GM12873 (cell line): ENCODE results near the gene CCDC196.

Experiments used
- TF ChIP-seq, protein P1 (sequence below): IDR thresholded peaks from 2 replicates; pipeline ENCODE4 v1.5.1; 2012; ENCODE audit warnings: low read depth, mild to moderate bottlenecking, moderate library complexity, low read length, control low read depth; ENCODE audit not compliant: insufficient read depth; ENCODE audit errors: missing control alignments

The CCDC196 gene

DNA sequence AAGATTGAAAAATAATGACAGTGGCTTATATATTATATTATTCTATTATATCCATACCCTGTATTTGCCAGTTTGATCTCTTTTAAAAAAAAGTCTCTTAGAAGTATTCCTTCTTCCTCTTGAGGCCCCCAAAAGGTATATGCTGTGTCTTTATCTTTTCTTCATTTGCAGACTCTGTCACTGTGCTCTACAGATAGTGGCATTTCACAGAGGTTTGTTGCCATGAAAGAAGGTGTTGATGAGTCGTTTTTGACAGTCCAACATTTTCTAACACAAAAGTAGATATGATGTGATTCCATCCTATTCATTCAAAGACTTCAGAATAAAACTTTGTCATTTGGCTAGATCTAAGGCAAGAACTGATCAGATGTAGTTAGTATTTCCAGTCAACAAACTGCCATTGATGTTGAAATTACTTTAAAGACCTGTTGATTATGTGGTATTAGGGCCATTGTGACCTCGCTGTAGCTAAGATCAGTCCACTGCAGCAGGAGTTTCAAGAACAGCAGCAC, at the start of gene CCDC196:
Gene CCDC196, plus strand, starts transcription at position 462 of the 512 bp plus-strand sequence. CDS start 132 bp downstream, outside the sequence.
- TF ChIP-seq, protein P1, sequence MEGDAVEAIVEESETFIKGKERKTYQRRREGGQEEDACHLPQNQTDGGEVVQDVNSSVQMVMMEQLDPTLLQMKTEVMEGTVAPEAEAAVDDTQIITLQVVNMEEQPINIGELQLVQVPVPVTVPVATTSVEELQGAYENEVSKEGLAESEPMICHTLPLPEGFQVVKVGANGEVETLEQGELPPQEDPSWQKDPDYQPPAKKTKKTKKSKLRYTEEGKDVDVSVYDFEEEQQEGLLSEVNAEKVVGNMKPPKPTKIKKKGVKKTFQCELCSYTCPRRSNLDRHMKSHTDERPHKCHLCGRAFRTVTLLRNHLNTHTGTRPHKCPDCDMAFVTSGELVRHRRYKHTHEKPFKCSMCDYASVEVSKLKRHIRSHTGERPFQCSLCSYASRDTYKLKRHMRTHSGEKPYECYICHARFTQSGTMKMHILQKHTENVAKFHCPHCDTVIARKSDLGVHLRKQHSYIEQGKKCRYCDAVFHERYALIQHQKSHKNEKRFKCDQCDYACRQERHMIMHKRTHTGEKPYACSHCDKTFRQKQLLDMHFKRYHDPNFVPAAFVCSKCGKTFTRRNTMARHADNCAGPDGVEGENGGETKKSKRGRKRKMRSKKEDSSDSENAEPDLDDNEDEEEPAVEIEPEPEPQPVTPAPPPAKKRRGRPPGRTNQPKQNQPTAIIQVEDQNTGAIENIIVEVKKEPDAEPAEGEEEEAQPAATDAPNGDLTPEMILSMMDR, result no peak

DNA sequence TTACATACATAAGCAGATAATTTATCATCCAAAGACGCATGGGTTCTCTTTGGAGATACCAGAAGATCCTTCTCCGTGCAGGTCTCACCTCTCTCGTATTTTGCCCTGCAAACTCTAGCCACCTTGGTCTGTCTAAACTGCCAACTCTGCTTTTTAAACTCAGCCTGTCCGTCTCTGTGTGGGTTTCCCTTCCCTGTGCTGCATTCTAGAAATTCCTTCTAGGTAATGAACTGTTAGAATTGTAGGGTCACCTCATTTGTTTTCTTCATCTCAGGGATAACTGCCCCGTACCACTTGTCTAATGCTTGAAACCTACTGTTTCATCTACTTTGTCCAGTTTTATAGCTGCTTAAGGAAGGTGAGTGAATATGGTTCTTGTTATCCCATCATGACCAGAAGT, 45.4 kb upstream of the CCDC196 start:
- TF ChIP-seq, protein P1, result no peak

DNA sequence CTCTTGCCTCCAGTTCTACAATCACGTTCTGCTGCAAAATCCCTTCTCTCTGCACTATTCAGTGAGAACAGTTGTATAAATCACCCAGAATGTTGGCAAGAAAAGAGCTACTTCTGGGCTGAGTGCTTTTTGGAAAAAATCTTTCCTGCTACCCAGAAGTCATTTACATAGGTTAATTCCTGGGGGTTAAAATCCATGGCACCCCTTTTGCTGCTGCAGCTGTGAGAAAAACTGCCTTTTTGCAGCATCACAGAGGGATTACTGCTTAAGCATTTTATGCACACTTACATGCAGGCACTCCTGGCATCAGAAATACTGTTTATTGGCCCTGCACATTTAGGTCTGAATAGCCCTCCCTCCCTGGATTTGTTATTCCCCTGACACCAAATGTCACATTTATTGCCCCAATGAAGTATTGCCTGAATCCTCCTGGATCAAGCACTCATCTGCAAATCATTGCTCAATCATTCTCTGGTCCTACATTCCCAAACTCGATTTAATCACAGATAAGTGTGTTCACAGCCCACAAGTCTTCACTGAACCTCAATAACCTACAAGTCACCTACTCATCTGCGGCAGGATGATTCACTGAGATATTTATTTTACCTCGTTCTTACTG, 43.1 kb upstream of the CCDC196 start:
- TF ChIP-seq, protein P1, result no peak

DNA sequence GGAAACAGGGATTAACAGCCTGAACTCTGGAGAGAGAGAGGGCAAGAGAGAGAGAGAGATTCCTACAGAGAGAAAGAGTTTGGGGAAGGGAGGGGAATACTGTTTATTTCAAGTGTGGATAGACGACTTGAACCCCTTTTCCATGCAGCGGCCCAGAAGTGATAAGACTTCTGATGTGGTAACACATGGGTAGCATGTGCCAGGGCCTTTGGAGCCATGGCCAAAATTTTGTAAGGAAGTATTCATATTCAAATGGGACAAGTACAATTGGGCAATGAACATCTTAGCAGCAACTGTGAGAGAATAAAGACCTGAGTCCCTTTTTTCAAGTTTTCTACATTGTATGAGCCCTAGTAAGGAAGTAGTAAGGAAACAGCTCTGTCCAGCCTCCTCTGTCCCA, 42.4 kb upstream of the CCDC196 start:
- TF ChIP-seq, protein P1, result no peak

DNA sequence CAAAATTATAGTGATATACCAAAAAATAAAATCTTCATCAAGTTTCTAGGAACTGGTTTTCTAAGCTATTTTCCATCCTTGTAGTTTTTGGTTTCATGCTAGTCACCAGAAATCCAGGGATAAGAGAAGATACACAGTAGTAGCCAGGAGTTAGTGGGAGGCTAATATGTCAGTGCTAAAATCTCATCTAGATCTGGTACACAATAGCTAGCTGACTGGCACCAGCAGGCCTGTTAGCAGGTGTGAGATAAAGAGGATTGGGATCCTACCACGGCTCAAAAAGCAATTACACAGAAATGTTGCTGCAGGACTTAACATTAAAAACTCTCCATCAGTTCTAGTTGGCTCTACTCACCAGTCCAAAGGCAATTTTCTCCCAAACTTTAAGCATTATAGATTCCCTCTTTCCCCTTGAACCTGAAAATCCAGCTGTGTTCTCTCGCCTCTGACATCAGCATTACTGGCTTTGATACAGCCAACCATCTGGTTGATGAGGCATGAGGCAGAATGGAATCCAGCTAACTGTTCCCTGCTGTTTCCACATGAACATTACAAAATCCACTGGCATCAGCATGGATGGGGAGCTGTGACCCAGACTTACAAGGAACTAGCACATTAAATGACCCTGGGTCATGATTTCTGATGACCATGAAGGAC, 41.8 kb upstream of the CCDC196 start:
- TF ChIP-seq, protein P1, result no peak

- TF ChIP-seq, protein P1, result no peak
Measured at GRCh38 chr14:66445936-66446335, 40.2 kb upstream of the CCDC196 start.

DNA sequence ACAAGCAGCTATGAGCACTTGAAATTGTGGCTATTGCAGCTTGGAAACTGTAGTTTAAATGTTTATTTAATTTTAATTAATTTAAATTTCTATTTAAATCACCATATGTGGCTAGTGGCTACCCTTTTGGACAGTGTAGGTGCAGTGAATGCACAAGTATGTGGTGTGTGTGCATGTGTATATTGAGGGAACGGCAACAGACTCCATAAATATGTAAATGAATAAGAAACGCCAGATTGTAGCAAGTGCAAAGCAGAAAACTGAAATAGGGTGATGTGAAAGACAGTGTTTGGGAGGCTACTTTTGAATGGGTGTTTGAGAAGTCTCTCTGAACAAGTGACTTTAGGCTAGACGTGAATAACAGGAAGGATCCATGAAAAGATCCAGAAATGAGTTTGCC, 32.7 kb upstream of the CCDC196 start:
- TF ChIP-seq, protein P1, result no peak
